Right lobe of liver (tissue), 4 donors: Measurements from ENCODE around the gene TNFRSF12A.

Experiments
- CTCF ChIP-seq, 4 donors: fragments of 200-600 bp in 3 of 4; fragments of 450-650 bp in 1 of 4; IDR thresholded peaks; one replicate each; pipeline versions ENCODE4 v1.5.1 to v1.8.0; 2016 to 2022; ENCODE audit warnings: antibody characterized with exemption in 4 of 4, mild to moderate bottlenecking in 2 of 4
- POLR2A ChIP-seq: fragments of 450-650 bp; IDR thresholded peaks from one replicate; pipeline ENCODE4 v1.6.1; 2017; ENCODE audit warnings: antibody characterized with exemption, mild to moderate bottlenecking
- donor health status: DM: no; HTN: no; CAD: no.
- donor health status: DM: no; HTN: no; CAD: no.
- donor health status: DM: no; HTN: yes; CAD: no.

- no peak for TF ChIP-seq CTCF (IDR thresholded peaks at IDR 0.05)
- TF ChIP-seq POLR2A, result no peak
Observed at GRCh38 chr16:2976201-2976600, 44.0 kb upstream of the TNFRSF12A start.
